Measurements from ENCODE around the gene PPP1R17.

GRCh38 chr7:31734456-31734855 lies 47.4 kb downstream of the PPP1R17 start:
- TF ChIP-seq CTCF (IDR thresholded peaks at IDR 0.05) (no peak), POLR2AphosphoS5 (IDR thresholded peaks at IDR 0.05; ENCODE audit: low read depth, low read length) (no peak), REST (IDR thresholded peaks at IDR 0.05; ENCODE audit: insufficient read depth in 1 of 2, low read depth in 2 of 2, low read length in 1 of 2) (no peak), TCF7L2 (IDR thresholded peaks at IDR 0.05; ENCODE audit: low read depth, low read length) (no peak)

All from Panc1 (cell line).